SK-N-SH treated with all-trans-retinoic acid at 6 μM for 48 hours (cell line): ENCODE measurements around the gene CEP68.

ENCODE experiments used
- ISL1 ChIP-seq: fragments of 250-450 bp; sonication (Bioruptor Pico); IDR thresholded peaks from 2 replicates; pipeline ENCODE4 v2.1.2; 2022; ENCODE audit warnings: mild to moderate bottlenecking, moderate library complexity
- PPARA ChIP-seq: fragments of 250-450 bp; sonication (Bioruptor Pico); IDR thresholded peaks from 2 replicates; pipeline ENCODE4 v1.5.0; 2020; ENCODE audit warnings: mild to moderate bottlenecking, borderline replicate concordance
- TCF4 ChIP-seq: fragments of 250-450 bp; sonication (Bioruptor Pico); IDR thresholded peaks from 2 replicates; pipeline ENCODE4 v1.8.0; 2021; ENCODE audit warnings: mild to moderate bottlenecking, moderate library complexity, borderline replicate concordance
- ZNF565 ChIP-seq: fragments of 450-650 bp; formaldehyde crosslinking; conservative IDR thresholded peaks from 2 replicates; pipeline ENCODE4 v1.5.0; 2020; ENCODE audit warnings: low read depth, mild to moderate bottlenecking, moderate library complexity

DNA sequence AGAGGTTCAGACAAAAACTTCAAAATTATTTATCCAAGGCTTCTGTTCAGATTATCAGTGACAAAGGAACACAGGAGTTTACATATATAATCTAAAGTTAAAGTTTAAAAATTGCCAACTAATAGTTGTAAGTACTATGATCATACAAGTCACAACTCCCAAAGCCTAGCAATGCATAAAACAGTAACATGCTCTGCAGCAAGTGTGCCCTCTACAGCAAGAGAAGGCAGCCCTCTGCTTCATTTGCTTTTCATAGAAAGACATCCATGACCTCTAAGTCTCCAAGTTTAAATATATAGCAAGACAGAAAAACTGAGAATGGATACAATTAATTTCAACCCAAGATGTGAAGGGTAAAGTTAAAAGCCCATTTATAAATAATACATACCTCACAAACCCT, 60.4 kb downstream of the CEP68 start:
- TF ChIP-seq TCF4 (CRISPR knock-in tag) (no peak), PPARA (CRISPR knock-in tag) (no peak), ISL1 (CRISPR knock-in tag) (no peak), ZNF565 (no peak)
